ENCODE measurements around the gene PDE11A. TPM values are rescaled to one million over a fixed set of nuclear protein-coding genes. Genes with fewer than 3 reads are reported as not detected.

PDE11A gene
- polyA plus RNA-seq, 2 of the 4 experiments (the other 2 are of a cell fraction), result 3.6 to 5.6 TPM

DNA sequence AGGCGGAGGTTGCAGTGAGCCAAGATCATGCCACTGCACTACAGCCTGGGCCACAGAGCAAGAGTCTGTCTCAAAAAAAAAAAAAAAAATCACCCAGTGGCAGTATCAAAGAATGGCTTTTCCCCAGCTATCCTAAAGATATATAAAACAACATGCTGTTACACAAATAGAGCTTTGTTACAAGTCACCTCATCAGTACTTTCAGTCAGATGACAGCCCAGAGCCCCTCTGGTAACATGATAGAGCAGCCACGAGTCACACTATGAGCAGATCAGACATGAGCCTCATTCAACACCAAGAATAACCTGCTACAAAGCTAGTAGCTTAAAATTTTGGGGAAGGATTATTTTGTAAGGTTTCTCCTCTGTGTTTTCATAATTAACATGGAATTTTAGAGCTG lies 25.2 kb downstream of the PDE11A start:
- Histone ChIP-seq H3K9me3 (no peaks in the 10 kb centered on the region), H3K4me3 (no peak overlapping the region), H3K4me1 (no peaks in the 10 kb centered on the region), H3K4me2 (no peak overlapping the region), H3K27ac (no peak overlapping the region)
- 56% methylated on average over 2 of the region's 2 CpGs for WGBS (ENCODE audit: missing lambda C conversion rate)
- FAIRE-seq, result no peak
- ChIA-PET POLR2A (no interaction called here), CTCF (interaction anchor here (0.6 kb wide), 1 partner anchor 1911 kb away, joined by 3 read pairs; no protein-coding TSS in a partner anchor)
- TF ChIP-seq, protein P1, sequence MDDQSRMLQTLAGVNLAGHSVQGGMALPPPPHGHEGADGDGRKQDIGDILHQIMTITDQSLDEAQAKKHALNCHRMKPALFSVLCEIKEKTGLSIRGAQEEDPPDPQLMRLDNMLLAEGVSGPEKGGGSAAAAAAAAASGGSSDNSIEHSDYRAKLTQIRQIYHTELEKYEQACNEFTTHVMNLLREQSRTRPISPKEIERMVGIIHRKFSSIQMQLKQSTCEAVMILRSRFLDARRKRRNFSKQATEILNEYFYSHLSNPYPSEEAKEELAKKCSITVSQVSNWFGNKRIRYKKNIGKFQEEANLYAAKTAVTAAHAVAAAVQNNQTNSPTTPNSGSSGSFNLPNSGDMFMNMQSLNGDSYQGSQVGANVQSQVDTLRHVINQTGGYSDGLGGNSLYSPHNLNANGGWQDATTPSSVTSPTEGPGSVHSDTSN (IDR thresholded peaks at IDR 0.05), result no peak
- TF ChIP-seq, protein P2, sequence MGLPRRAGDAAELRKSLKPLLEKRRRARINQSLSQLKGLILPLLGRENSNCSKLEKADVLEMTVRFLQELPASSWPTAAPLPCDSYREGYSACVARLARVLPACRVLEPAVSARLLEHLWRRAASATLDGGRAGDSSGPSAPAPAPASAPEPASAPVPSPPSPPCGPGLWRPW (IDR thresholded peaks at IDR 0.05), result no peak
- TF ChIP-seq JUNB (IDR thresholded peaks at IDR 0.05) (no peak), HOXB5 (CRISPR knock-in tag; IDR thresholded peaks at IDR 0.05) (no peak), TP53 (CRISPR knock-in tag; IDR thresholded peaks at IDR 0.05) (no peak)
- no peak for ATAC-seq
- no peak for DNase-seq (ENCODE audit: low read depth in 1 of 2, low spot score in 1 of 2)

DNA sequence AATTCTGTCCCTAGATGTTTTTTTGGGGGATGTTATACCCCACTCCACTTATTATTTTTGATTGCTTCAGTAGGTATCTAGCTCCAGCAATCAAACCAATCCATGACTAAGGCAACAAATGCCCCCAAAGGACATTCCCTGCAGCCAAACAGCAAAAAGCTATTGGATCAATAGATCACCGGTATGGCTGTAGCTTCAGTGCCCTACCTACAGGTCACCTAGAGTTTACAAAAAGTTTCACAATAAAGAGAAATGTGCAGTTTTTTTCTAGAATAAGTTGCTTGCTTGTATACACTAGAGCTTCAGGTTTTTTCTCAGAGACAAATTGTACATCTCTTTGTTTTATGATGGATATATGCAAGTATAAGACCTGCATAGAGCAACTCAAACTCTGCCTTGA lies 27.7 kb downstream of the PDE11A start:
- no peak for FAIRE-seq
- no peak for ATAC-seq
- TF ChIP-seq RAD21 (conservative IDR thresholded peaks at IDR 0.05 in 1 of 2, IDR thresholded peaks at IDR 0.05 in 1 of 2) (no peak), BHLHE40 (IDR thresholded peaks at IDR 0.05; ENCODE audit: low read depth, low read length) (no peak), NFE2L2 (conservative IDR thresholded peaks at IDR 0.05; ENCODE audit: low read length) (no peak), MAFK (IDR thresholded peaks at IDR 0.05; ENCODE audit: partially characterized antibody) (no peak), NPAS2 (CRISPR knock-in tag; IDR thresholded peaks at IDR 0.05; ENCODE audit: borderline replicate concordance) (no peak), BCL3 (IDR thresholded peaks at IDR 0.05) (no peak), CBX2 (IDR thresholded peaks at IDR 0.05; ENCODE audit: borderline replicate concordance, low read depth) (no peak), EHMT2 (IDR thresholded peaks at IDR 0.05; ENCODE audit: low read depth) (no peak), MAX (IDR thresholded peaks at IDR 0.05) (no peak), RCOR1 (IDR thresholded peaks at IDR 0.05; ENCODE audit: low read depth, low read length) (no peak), ATOH8 (CRISPR knock-in tag; IDR thresholded peaks at IDR 0.05; ENCODE audit: low read depth) (no peak), PHF8 (IDR thresholded peaks at IDR 0.05; ENCODE audit: borderline replicate concordance, low read depth) (no peak), HEYL (CRISPR knock-in tag; IDR thresholded peaks at IDR 0.05) (no peak), GATA3 (IDR thresholded peaks at IDR 0.05; ENCODE audit: borderline replicate concordance) (no peak), HDAC2 (IDR thresholded peaks at IDR 0.05) (no peak), HOXB5 (CRISPR knock-in tag; IDR thresholded peaks at IDR 0.05) (no peak), RNF2 (IDR thresholded peaks at IDR 0.05; ENCODE audit: borderline replicate concordance, low read depth) (no peak), ZFP36 (IDR thresholded peaks at IDR 0.05; ENCODE audit: borderline replicate concordance, partially characterized antibody) (no peak)
- TF ChIP-seq, protein P3, sequence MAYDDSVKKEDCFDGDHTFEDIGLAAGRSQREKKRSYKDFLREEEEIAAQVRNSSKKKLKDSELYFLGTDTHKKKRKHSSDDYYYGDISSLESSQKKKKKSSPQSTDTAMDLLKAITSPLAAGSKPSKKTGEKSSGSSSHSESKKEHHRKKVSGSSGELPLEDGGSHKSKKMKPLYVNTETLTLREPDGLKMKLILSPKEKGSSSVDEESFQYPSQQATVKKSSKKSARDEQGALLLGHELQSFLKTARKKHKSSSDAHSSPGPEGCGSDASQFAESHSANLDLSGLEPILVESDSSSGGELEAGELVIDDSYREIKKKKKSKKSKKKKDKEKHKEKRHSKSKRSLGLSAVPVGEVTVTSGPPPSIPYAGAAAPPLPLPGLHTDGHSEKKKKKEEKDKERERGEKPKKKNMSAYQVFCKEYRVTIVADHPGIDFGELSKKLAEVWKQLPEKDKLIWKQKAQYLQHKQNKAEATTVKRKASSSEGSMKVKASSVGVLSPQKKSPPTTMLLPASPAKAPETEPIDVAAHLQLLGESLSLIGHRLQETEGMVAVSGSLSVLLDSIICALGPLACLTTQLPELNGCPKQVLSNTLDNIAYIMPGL (CRISPR knock-in tag; IDR thresholded peaks at IDR 0.05; ENCODE audit: borderline replicate concordance), result no peak
- TF ChIP-seq, protein P2 (IDR thresholded peaks at IDR 0.05), result no peak
- ChIA-PET CTCF (interaction anchor here (0.7 kb wide), 1 partner anchor 34 kb away, joined by 3 read pairs; no protein-coding TSS in a partner anchor), POLR2A (no interaction called here)
- H3K4me3 ChIP-seq, result no peak overlapping the region
- no peaks in the 10 kb centered on the region for H3K4me1 ChIP-seq
- no peak overlapping the region for H3K4me2 ChIP-seq
- no peak overlapping the region for H3K27ac ChIP-seq
- 86% methylated on average over 1 of the region's 1 CpG for WGBS (ENCODE audit: missing lambda C conversion rate)
- no peaks in the 10 kb centered on the region for H3K9me3 ChIP-seq
- no peak for DNase-seq (ENCODE audit: low read depth in 1 of 2, low spot score in 1 of 2)

All from A549 (cell line).